Nephron (organoid): ENCODE data around the gene NACA.

ENCODE experiments used
- H3K27ac Mint-ChIP-seq, 3 experiments: 2 replicates each; pipeline ENCODE4 v1.8.0; 2020; ENCODE audit warnings: mixed read lengths in 3 of 3, mild to moderate bottlenecking in 2 of 3, moderate library complexity in 1 of 3
- H3K27me3 Mint-ChIP-seq: 2 replicates; pipeline ENCODE4 v1.8.0; 2021; ENCODE audit warnings: low read depth, mild to moderate bottlenecking, moderate library complexity, mixed read lengths
- H3K36me3 Mint-ChIP-seq: 2 replicates; pipeline ENCODE4 v1.8.0; 2020; ENCODE audit warnings: low read depth, mixed read lengths
- H3K4me1 Mint-ChIP-seq: 2 replicates; pipeline ENCODE4 v1.8.0; 2020; ENCODE audit warnings: mixed read lengths
- H3K4me3 Mint-ChIP-seq, 3 experiments: 2 replicates each; pipeline ENCODE4 v1.8.0; 2020; ENCODE audit warnings: mild to moderate bottlenecking in 3 of 3, mixed read lengths in 3 of 3, moderate library complexity in 2 of 3
- H3K9me3 Mint-ChIP-seq: 2 replicates; pipeline ENCODE4 v1.8.0; 2020; ENCODE audit warnings: mixed read lengths
- CTCF ChIP-seq, 3 experiments: fragments of 200-600 bp; sonication (generic); IDR thresholded peaks; one replicate each; pipeline ENCODE4 v1.5.0; 2021; ENCODE audit warnings: antibody characterized with exemption in 3 of 3; ENCODE audit not compliant: unreplicated experiment in 3 of 3

Gene NACA

GRCh38 chr12:56724972-56725722, at the start of gene NACA:
Gene NACA, minus strand, starts transcription at chr12:56725299. Its CDS starts 778 bp downstream, at chr12:56724521.
- Mint-ChIP-seq H3K9me3 (no peaks in the 10 kb centered on the region), H3K27me3 (no peaks in the 10 kb centered on the region), H3K4me3 (peak within 1 kb of the TSS; percentile 96 to 98 (median 97)), H3K36me3 (peaks cover 39% of the 10 kb centered on the region), H3K4me1 (peaks cover 48% of the 10 kb centered on the region), H3K27ac (peak within 1 kb of the TSS; percentile 98 to 100 (median 99))
- TF ChIP-seq CTCF (IDR thresholded peaks at IDR 0.05; ENCODE audit: unreplicated experiment in 3 of 3) = no peak

GRCh38 chr12:56773113-56773512, 48.0 kb upstream of the NACA start:
- H3K27ac Mint-ChIP-seq = no peak overlapping the region
- peaks cover 2% of the 10 kb centered on the region for H3K27me3 Mint-ChIP-seq
- no peaks in the 10 kb centered on the region for H3K36me3 Mint-ChIP-seq
- H3K9me3 Mint-ChIP-seq = peaks cover 7% of the 10 kb centered on the region
- TF ChIP-seq CTCF (IDR thresholded peaks at IDR 0.05; ENCODE audit: unreplicated experiment in 3 of 3) = no peak
- no peaks in the 10 kb centered on the region for H3K4me1 Mint-ChIP-seq
- H3K4me3 Mint-ChIP-seq = no peak overlapping the region

- Mint-ChIP-seq H3K9me3 (peaks cover 4% of the 10 kb centered on the region), H3K27ac (no peak overlapping the region), H3K4me1 (no peaks in the 10 kb centered on the region), H3K27me3 (peaks cover 4% of the 10 kb centered on the region), H3K4me3 (no peak overlapping the region), H3K36me3 (no peaks in the 10 kb centered on the region)
- no peak for TF ChIP-seq CTCF (IDR thresholded peaks at IDR 0.05; ENCODE audit: unreplicated experiment in 3 of 3)
Observed at GRCh38 chr12:56772625-56773024, 47.5 kb upstream of the NACA start.

DNA sequence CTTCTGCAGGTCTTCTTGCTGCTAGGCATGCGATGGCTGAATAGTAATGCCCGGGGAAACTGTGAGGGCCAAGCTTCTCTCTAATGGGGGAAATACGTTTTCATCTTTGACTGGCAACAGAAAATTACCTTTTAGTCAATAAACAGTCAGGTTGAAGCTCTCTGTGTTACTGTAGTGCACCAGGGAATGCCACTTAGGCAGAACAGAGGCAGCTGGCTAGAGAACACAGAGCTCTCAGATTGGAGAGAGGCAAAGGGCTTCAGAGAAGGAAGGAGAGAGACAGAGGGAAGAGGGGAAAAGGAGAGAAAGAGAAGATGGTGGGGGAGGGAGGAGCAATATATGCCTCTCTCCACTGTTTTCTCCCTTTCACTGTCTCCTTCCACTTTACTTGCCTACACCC, 44.8 kb upstream of the NACA start:
- no peak for TF ChIP-seq CTCF (IDR thresholded peaks at IDR 0.05; ENCODE audit: unreplicated experiment in 3 of 3)
- Mint-ChIP-seq H3K27me3 (peaks cover 4% of the 10 kb centered on the region), H3K9me3 (peaks cover 4% of the 10 kb centered on the region), H3K4me3 (no peak overlapping the region), H3K4me1 (no peaks in the 10 kb centered on the region), H3K27ac (no peak overlapping the region), H3K36me3 (no peaks in the 10 kb centered on the region)

DNA sequence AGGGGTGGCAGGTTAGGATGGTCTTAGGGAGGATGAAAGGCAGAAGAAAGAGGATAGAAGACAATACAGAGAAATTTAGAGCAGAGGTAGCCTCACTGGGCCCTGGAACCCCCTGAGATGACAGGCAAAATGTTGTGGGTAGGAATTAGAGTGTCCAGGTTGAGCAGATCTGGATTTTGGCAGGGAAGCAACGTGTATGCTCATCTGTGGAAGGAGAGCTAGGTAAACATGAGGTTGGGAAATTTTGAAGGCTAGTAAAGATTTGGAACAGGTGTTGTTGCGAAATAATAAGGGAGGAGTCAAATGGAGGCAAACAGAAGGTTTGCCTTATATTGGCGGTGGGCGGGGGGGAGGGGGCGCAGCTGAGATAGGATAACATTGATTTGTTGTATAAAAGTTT, 43.3 kb upstream of the NACA start:
- Mint-ChIP-seq H3K27me3 (peaks cover 4% of the 10 kb centered on the region), H3K27ac (no peak overlapping the region), H3K4me3 (no peak overlapping the region), H3K36me3 (no peaks in the 10 kb centered on the region), H3K9me3 (no peaks in the 10 kb centered on the region), H3K4me1 (no peaks in the 10 kb centered on the region)
- no peak for TF ChIP-seq CTCF (IDR thresholded peaks at IDR 0.05; ENCODE audit: unreplicated experiment in 3 of 3)

DNA sequence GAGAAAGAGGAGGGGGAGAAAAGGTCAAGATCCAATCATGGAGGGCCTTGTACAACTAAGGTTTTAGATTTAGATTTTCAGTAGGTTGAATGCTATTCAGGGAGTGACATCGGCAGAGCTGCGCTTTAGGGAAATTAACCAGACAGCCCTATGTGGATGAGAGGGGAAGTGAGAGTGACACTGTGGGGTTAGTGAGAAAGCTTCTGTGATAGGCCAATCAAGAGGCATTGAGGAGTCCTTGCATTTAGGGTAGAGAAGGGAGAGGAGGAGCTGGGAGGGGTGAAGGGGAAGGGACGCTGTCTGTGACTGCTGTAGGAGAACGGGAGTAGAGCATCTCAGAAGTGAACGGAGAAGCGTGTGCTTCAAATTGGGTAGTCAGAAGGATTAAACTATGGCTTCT, 41.4 kb upstream of the NACA start:
- no peaks in the 10 kb centered on the region for H3K36me3 Mint-ChIP-seq
- no peak overlapping the region for H3K27ac Mint-ChIP-seq
- peaks cover 4% of the 10 kb centered on the region for H3K27me3 Mint-ChIP-seq
- H3K9me3 Mint-ChIP-seq = no peaks in the 10 kb centered on the region
- peaks cover 5% of the 10 kb centered on the region for H3K4me1 Mint-ChIP-seq
- no peak overlapping the region for H3K4me3 Mint-ChIP-seq
- no peak for TF ChIP-seq CTCF (IDR thresholded peaks at IDR 0.05; ENCODE audit: unreplicated experiment in 3 of 3)
